ENCODE measurements around the gene THRA. TPM values are rescaled to one million over a fixed set of nuclear protein-coding genes. Genes with fewer than 3 reads are reported as not detected.

The THRA gene
- total and polyA plus RNA-seq, 2 of the 8 experiments (the other 6 are each of a cell fraction or from before 2014, with no cell fraction given), result 6.4 to 10.2 TPM

DNA sequence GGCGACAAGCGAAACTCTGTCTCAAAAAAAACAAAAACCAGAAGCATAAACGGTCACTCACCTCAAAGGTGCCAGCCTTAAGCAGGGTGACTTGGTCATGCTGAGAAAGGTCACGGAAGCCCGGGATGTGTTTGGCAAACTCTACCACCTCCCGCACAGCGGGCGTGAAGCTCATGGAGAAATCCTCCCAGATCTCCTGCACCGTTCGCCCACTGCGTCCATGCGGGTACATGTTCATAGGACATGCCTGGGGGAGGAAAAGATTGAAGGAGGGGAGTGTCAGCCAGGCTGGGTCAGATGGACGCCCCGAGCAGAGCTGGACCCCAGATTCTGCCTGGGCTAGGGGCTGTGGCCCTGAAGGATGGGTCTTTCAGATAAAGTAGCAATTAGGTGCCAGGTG, 32.1 kb downstream of the THRA start:
- no peak overlapping the region for H3K4ac ChIP-seq (replicated peaks; ENCODE audit: insufficient read length, low read depth, low read length)
- H3K9ac ChIP-seq (replicated peaks in 1 of 4; ENCODE audit: extremely low read depth in 1 of 4, low read depth in 3 of 4, low read length in 3 of 4), result no peak overlapping the region
- CTCF ChIA-PET (ENCODE audit: partially characterized antibody), result interaction anchor here (0.7 to 8.5 kb wide), 9 partner anchors 9 to 81 kb away, joined by 3 to 85 read pairs (median 7); no protein-coding TSS in a partner anchor
- no peak overlapping the region for H3K4me3 ChIP-seq (ENCODE audit: extremely low read depth in 1 of 4, insufficient read depth in 2 of 4, low read depth in 3 of 4, low read length in 4 of 4)
- POLR2A ChIA-PET (ENCODE audit: partially characterized antibody), result interaction anchor here (1.5 to 20.8 kb wide), 2 partner anchors 8 to 22 kb away, joined by 5 to 399 read pairs; partner anchors contain the start of gene MSL1
- no peak overlapping the region for H2BK5ac ChIP-seq (ENCODE audit: low read depth, low read length)
- no peaks in the 10 kb centered on the region for H4K20me1 ChIP-seq (replicated peaks in 1 of 2; ENCODE audit: control insufficient read depth in 1 of 2, insufficient read depth in 2 of 2, low read length in 2 of 2)
- H2AFZ ChIP-seq (ENCODE audit: low read length), result no peak overlapping the region
- no peak overlapping the region for H4K5ac ChIP-seq (ENCODE audit: insufficient read length, low read depth, low read length)
- FAIRE-seq (no peak), DNase-seq (ENCODE audit: low read depth in 1 of 2, low spot score in 2 of 2) (no peak)
- H3K36me3 ChIP-seq (ENCODE audit: control insufficient read depth in 2 of 4, insufficient read depth in 4 of 4, low read length in 3 of 4), result peaks cover 0 to 27% (median 14%) of the 10 kb centered on the region in 4 experiments; a peak in 5 of 8 replicates
- no peak overlapping the region for H3K18ac ChIP-seq (ENCODE audit: extremely low read depth, low read length)
- H3K27me3 ChIP-seq (replicated peaks in 1 of 4; ENCODE audit: control insufficient read depth in 3 of 4, extremely low read depth in 1 of 4, insufficient read depth in 3 of 4, low read length in 3 of 4), result peaks cover 5 to 18% (median 9%) of the 10 kb centered on the region in 4 experiments; a peak in 6 of 7 replicates
- no peak overlapping the region for H3K14ac ChIP-seq (ENCODE audit: insufficient read length)
- no peak overlapping the region for H2BK120ac ChIP-seq (replicated peaks; ENCODE audit: low read depth, low read length)
- H3K27ac ChIP-seq (ENCODE audit: low read depth, low read length), result no peak overlapping the region
- no peak overlapping the region for H2BK15ac ChIP-seq (ENCODE audit: low read length)
- peaks cover 4% of the 10 kb centered on the region; the same call in 1 of the 2 replicates for H3K79me1 ChIP-seq (ENCODE audit: low read depth, low read length)
- TF ChIP-seq CTBP2 (IDR thresholded peaks at IDR 0.05; ENCODE audit: borderline replicate concordance, insufficient read depth, insufficient read length, low read length) (no peak), POLR2AphosphoS5 (IDR thresholded peaks at IDR 0.05; ENCODE audit: low read depth, low read length) (no peak), SIN3A (conservative IDR thresholded peaks at IDR 0.05 in 1 of 2, IDR thresholded peaks at IDR 0.05 in 1 of 2; ENCODE audit: low read depth in 1 of 2, low read length in 2 of 2) (no peak), ATF3 (IDR thresholded peaks at IDR 0.05; ENCODE audit: insufficient read depth, low read depth, low read length) (no peak)
- peaks cover 8 to 32% (median 16%) of the 10 kb centered on the region in 4 experiments for H3K4me1 ChIP-seq (replicated peaks in 1 of 4; ENCODE audit: control insufficient read depth in 3 of 4, insufficient read depth in 4 of 4, low read length in 3 of 4)
- no peak overlapping the region for H2BK12ac ChIP-seq (ENCODE audit: low read depth, low read length)
- H2AK5ac ChIP-seq (ENCODE audit: low read depth, low read length), result no peak overlapping the region
- no peak overlapping the region for H3K4me2 ChIP-seq (ENCODE audit: insufficient read depth in 1 of 2, low read depth in 2 of 2, low read length in 2 of 2)
- no peak overlapping the region for H3K23ac ChIP-seq (ENCODE audit: insufficient read length)
- H3K56ac ChIP-seq (replicated peaks; ENCODE audit: insufficient read length, low read depth, low read length), result no peak overlapping the region
- no peaks in the 10 kb centered on the region; a peak in 1 of 4 replicates for H3K79me2 ChIP-seq (ENCODE audit: control insufficient read depth in 1 of 2, insufficient read depth in 2 of 2, low read length in 2 of 2)
- WGBS, 2 experiments (ENCODE audit: extremely low coverage in 1 of 2, insufficient coverage in 1 of 2, insufficient read length in 1 of 2, insufficient replicate concordance in 2 of 2, low coverage in 1 of 2, low lambda C conversion rate in 2 of 2, missing lambda C conversion rate in 1 of 2), result 94% methylated on average over 14 of the region's 14 CpGs; no CpG with 5 or more reads in 1 of the 2 experiments
- no peak overlapping the region for H4K8ac ChIP-seq (ENCODE audit: extremely low read depth, insufficient read depth, low read length)
- no peak overlapping the region for H2BK20ac ChIP-seq (ENCODE audit: low read length)
- no peak overlapping the region for H4K91ac ChIP-seq (replicated peaks; ENCODE audit: insufficient read length, low read length)
- H3K9me3 ChIP-seq (ENCODE audit: insufficient read depth in 2 of 2, low read depth in 1 of 2, low read length in 1 of 2), result peaks cover 0 to 6% of the 10 kb centered on the region in 2 experiments; a peak in 1 of 4 replicates
- peaks cover 3% of the 10 kb centered on the region; the same call in 1 of the 2 replicates for H3K23me2 ChIP-seq (ENCODE audit: low read depth, low read length)

Measured in H1 (cell line).